WTC11 (cell line): ENCODE results near the gene DENND1C. TPM values are rescaled to one million over a fixed set of nuclear protein-coding genes. Genes with fewer than 3 reads are reported as not detected.
A peak's percentile ranks its signal among the peaks of the same experiment; 100 is the strongest.

Source experiments
- ARID4B ChIP-seq: sonication (generic); formaldehyde crosslinking; IDR thresholded peaks from 2 replicates; pipeline ENCODE4 v1.8.0; 2023; ENCODE audit warnings: missing genetic modification reagents, mild to moderate bottlenecking, borderline replicate concordance
- FOXP4 ChIP-seq: sonication (generic); formaldehyde crosslinking; IDR thresholded peaks from 2 replicates; pipeline ENCODE4 v1.8.0; 2022; ENCODE audit warnings: mild to moderate bottlenecking, missing genetic modification reagents
- IRF2 ChIP-seq: sonication (generic); formaldehyde crosslinking; IDR thresholded peaks from 2 replicates; pipeline ENCODE4 v1.8.0; 2022; ENCODE audit warnings: low read depth, missing genetic modification reagents, borderline replicate concordance
- MAX ChIP-seq: sonication (generic); formaldehyde crosslinking; IDR thresholded peaks from 2 replicates; pipeline ENCODE4 v1.8.0; 2022; ENCODE audit warnings: mild to moderate bottlenecking, missing genetic modification reagents
- MLX ChIP-seq: sonication (generic); formaldehyde crosslinking; IDR thresholded peaks from 2 replicates; pipeline ENCODE4 v1.8.1; 2023; ENCODE audit warnings: mild to moderate bottlenecking, missing genetic modification reagents, moderate library complexity
- OVOL2 ChIP-seq: fragments of 250-450 bp; sonication (Bioruptor Pico); IDR thresholded peaks from 2 replicates; pipeline ENCODE4 v1.9.0; 2021; ENCODE audit warnings: mild to moderate bottlenecking, borderline replicate concordance
- TEAD1 ChIP-seq: sonication (generic); formaldehyde crosslinking; IDR thresholded peaks from 2 replicates; pipeline ENCODE4 v1.8.0; 2022; ENCODE audit warnings: mild to moderate bottlenecking, missing genetic modification reagents
- ZNF138 ChIP-seq: sonication (generic); formaldehyde crosslinking; conservative IDR thresholded peaks from 2 replicates; pipeline ENCODE4 v1.8.1; 2022; ENCODE audit warnings: mild to moderate bottlenecking, moderate library complexity, missing genetic modification reagents
- ZNF425 ChIP-seq: fragments of 250-450 bp; sonication (Bioruptor Pico); conservative IDR thresholded peaks from 2 replicates; pipeline ENCODE4 v1.9.0; 2021; ENCODE audit warnings: mild to moderate bottlenecking
- ZNF512 ChIP-seq: sonication (generic); formaldehyde crosslinking; IDR thresholded peaks from 2 replicates; pipeline ENCODE4 v1.8.1; 2022; ENCODE audit warnings: missing genetic modification reagents, borderline replicate concordance
- total RNA-seq: library from RNA; stranded (reverse); gene quantifications from 3 replicates; pipeline ENCODE4 v1.2.3, GENCODE V29; 2021
- TF ChIP-seq, protein P1 (sequence below): fragments of 250-450 bp; sonication (Bioruptor Pico); IDR thresholded peaks from 2 replicates; pipeline ENCODE4 v1.9.0; 2021; ENCODE audit warnings: mild to moderate bottlenecking
- TF ChIP-seq, protein P2 (sequence below): sonication (generic); formaldehyde crosslinking; IDR thresholded peaks from 2 replicates; pipeline ENCODE4 v1.8.1; 2023; ENCODE audit warnings: mild to moderate bottlenecking, missing genetic modification reagents, borderline replicate concordance

DENND1C gene
- total RNA-seq, 1 experiment from 2014 or later: 4.3 TPM

DNA sequence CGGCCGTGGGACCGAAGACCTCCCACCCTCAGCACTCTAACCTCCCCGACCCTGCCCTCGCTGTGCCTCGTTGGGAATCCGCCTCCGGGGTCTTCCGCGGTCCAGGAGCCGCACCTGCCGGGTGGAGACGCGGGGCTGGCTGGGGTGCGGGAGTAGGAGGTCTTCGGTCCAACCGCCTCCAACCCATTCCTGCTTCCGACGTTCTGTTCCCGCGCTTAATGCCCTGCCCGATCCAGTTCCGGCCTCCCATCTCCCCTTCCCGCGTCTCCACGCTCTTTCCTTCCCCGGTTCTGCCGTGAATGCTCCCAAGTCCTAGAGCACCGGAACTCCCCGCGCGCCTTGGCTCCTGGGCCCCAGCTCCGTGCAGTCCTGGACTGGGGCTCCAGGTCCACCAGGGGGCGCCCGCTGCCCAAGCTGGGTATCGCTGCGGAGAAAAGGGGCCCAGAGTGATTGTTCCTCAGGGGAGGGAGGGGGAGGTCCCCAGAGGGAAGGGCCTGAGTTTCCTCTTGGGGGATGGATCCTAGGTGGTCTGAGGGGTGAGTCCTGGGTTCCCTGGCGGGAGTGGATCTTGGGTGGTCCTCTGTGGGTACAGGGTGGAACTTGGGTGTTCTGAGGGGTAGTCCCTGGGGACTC, 35.2 kb upstream of the DENND1C start (continued):
- TF ChIP-seq ARID4B (peak; percentile 72; the same call in 1 of the 2 replicates), MLX (CRISPR knock-in tag) (0 out of 2 replicates have a peak, but pooled peaks have one; percentile 22), ZNF512 (CRISPR knock-in tag) (no peak), ZNF425 (CRISPR knock-in tag) (no peak), TEAD1 (CRISPR knock-in tag) (0 out of 2 replicates have a peak, but pooled peaks have one; percentile 47), MAX (CRISPR knock-in tag) (peak; percentile 50; the same call in 1 of the 2 replicates), OVOL2 (CRISPR knock-in tag) (no peak), FOXP4 (CRISPR knock-in tag) (peak; percentile 52; the same call in 1 of the 2 replicates), IRF2 (CRISPR knock-in tag) (no peak), ZNF138 (CRISPR knock-in tag) (no peak)
- TF ChIP-seq, protein P1, sequence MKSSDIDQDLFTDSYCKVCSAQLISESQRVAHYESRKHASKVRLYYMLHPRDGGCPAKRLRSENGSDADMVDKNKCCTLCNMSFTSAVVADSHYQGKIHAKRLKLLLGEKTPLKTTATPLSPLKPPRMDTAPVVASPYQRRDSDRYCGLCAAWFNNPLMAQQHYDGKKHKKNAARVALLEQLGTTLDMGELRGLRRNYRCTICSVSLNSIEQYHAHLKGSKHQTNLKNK: no peak
- TF ChIP-seq, protein P2, sequence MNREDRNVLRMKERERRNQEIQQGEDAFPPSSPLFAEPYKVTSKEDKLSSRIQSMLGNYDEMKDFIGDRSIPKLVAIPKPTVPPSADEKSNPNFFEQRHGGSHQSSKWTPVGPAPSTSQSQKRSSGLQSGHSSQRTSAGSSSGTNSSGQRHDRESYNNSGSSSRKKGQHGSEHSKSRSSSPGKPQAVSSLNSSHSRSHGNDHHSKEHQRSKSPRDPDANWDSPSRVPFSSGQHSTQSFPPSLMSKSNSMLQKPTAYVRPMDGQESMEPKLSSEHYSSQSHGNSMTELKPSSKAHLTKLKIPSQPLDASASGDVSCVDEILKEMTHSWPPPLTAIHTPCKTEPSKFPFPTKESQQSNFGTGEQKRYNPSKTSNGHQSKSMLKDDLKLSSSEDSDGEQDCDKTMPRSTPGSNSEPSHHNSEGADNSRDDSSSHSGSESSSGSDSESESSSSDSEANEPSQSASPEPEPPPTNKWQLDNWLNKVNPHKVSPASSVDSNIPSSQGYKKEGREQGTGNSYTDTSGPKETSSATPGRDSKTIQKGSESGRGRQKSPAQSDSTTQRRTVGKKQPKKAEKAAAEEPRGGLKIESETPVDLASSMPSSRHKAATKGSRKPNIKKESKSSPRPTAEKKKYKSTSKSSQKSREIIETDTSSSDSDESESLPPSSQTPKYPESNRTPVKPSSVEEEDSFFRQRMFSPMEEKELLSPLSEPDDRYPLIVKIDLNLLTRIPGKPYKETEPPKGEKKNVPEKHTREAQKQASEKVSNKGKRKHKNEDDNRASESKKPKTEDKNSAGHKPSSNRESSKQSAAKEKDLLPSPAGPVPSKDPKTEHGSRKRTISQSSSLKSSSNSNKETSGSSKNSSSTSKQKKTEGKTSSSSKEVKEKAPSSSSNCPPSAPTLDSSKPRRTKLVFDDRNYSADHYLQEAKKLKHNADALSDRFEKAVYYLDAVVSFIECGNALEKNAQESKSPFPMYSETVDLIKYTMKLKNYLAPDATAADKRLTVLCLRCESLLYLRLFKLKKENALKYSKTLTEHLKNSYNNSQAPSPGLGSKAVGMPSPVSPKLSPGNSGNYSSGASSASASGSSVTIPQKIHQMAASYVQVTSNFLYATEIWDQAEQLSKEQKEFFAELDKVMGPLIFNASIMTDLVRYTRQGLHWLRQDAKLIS: no peak
